Tibial artery (tissue), 4 donors: Measurements from ENCODE around the gene DTX3L.

Experiments used
- DNase-seq, 2 donors: peaks; one replicate each; pipeline ENCODE4 v3.0.0-alpha.2; 2019
- H3K27ac ChIP-seq, 2 donors: fragments of 200-600 bp; sonication (generic) in 1 of 2; 1 replicate in 1 of 2; 2 replicates in 1 of 2; pipeline ENCODE4 v1.5.1; 2018 to 2019; ENCODE audit warnings: mild to moderate bottlenecking in 1 of 2
- H3K27me3 ChIP-seq, 2 donors: fragments of 200-600 bp; sonication (generic) in 1 of 2; one replicate each; pipeline versions ENCODE4 v1.5.1 to v1.6.0; 2016 to 2019
- H3K36me3 ChIP-seq, 3 donors: fragments of 200-600 bp; sonication (generic) in 2 of 3; one replicate each; pipeline ENCODE4 v1.5.1; 2016 to 2019; ENCODE audit warnings: mild to moderate bottlenecking in 2 of 3
- H3K4me1 ChIP-seq, 4 donors: fragments of 200-600 bp; sonication (generic) in 2 of 4; 1 replicate in 3 of 4; 2 replicates in 1 of 4; pipeline ENCODE4 v1.5.1; 2016 to 2019
- H3K4me3 ChIP-seq, 2 donors: fragments of 200-600 bp; sonication (generic) in 1 of 2; 1 replicate in 1 of 2; 2 replicates in 1 of 2; pipeline ENCODE4 v1.5.1; 2018 to 2019; ENCODE audit warnings: mild to moderate bottlenecking in 2 of 2
- H3K9me3 ChIP-seq, 3 donors: fragments of 200-600 bp; sonication (generic) in 1 of 3; one replicate each; pipeline ENCODE4 v1.5.1; 2016 to 2019
- CTCF ChIP-seq, 2 experiments: fragments of 200-600 bp in 1 of 2; fragments of 450-650 bp in 1 of 2; IDR thresholded peaks; one replicate each; pipeline ENCODE4 v1.5.1; 2017 to 2019; ENCODE audit warnings: antibody characterized with exemption in 2 of 2, mild to moderate bottlenecking in 1 of 2, moderate library complexity in 1 of 2
- intact Hi-C: fragments of 100-400 bp; cut with DNase I; formaldehyde crosslinking; loops from one replicate; pipeline ENCODE4 v1.15.0; 2023; ENCODE audit warnings: low total_unique reads

DTX3L gene

GRCh38 chr3:122520861-122521260 is 43.3 kb upstream of the DTX3L start:
- no peaks in the 10 kb centered on the region for H3K27me3 ChIP-seq
- intact Hi-C loops, result no loop called here
- no peaks in the 10 kb centered on the region for H3K36me3 ChIP-seq
- no peaks in the 10 kb centered on the region for H3K9me3 ChIP-seq
- H3K4me1 ChIP-seq, result no peaks in the 10 kb centered on the region
- no peak for DNase-seq
- no peak for TF ChIP-seq CTCF (IDR thresholded peaks at IDR 0.05)
- no peak overlapping the region for H3K27ac ChIP-seq
- no peak overlapping the region for H3K4me3 ChIP-seq

- H3K27me3 ChIP-seq, result no peaks in the 10 kb centered on the region
- DNase-seq, result no peak
- no peak overlapping the region for H3K27ac ChIP-seq
These were observed 40.8 kb upstream of the DTX3L start for GRCh38 chr3:122523317-122523716.

GRCh38 chr3:122530164-122530563 is 34.0 kb upstream of the DTX3L start:
- peaks cover 41 to 60% (median 54%) of the 10 kb centered on the region in 3 donors for H3K36me3 ChIP-seq
- H3K27ac ChIP-seq, result no peak overlapping the region
- intact Hi-C loops, result no loop called here

More at GRCh38 chr3:122523317-122523716, 40.8 kb upstream of the DTX3L start:
- H3K9me3 ChIP-seq, result no peaks in the 10 kb centered on the region
- intact Hi-C loops, result no loop called here
- no peak overlapping the region for H3K4me3 ChIP-seq
- no peak for TF ChIP-seq CTCF (IDR thresholded peaks at IDR 0.05)
- H3K36me3 ChIP-seq, result peaks cover 4 to 6% (median 4%) of the 10 kb centered on the region in 3 donors
- H3K4me1 ChIP-seq, result no peaks in the 10 kb centered on the region

GRCh38 chr3:122533480-122533879 is 30.7 kb upstream of the DTX3L start:
- H3K4me1 ChIP-seq, result no peaks in the 10 kb centered on the region
- no peak for TF ChIP-seq CTCF (IDR thresholded peaks at IDR 0.05)
- H3K36me3 ChIP-seq, result peaks cover 58 to 72% (median 65%) of the 10 kb centered on the region in 3 donors
- no peak overlapping the region for H3K27ac ChIP-seq
- intact Hi-C loops, result no loop called here
- H3K4me3 ChIP-seq, result no peak overlapping the region
- no peaks in the 10 kb centered on the region for H3K9me3 ChIP-seq
- no peaks in the 10 kb centered on the region for H3K27me3 ChIP-seq
- DNase-seq, result no peak

More at GRCh38 chr3:122530164-122530563, 34.0 kb upstream of the DTX3L start:
- Histone ChIP-seq H3K27me3 (no peaks in the 10 kb centered on the region), H3K4me1 (no peaks in the 10 kb centered on the region), H3K4me3 (no peak overlapping the region), H3K9me3 (no peaks in the 10 kb centered on the region)
- no peak for DNase-seq
- TF ChIP-seq CTCF (IDR thresholded peaks at IDR 0.05), result no peak

GRCh38 chr3:122533931-122534334 is 30.2 kb upstream of the DTX3L start:
- intact Hi-C loops, result no loop called here
- Histone ChIP-seq H3K36me3 (peaks cover 60 to 72% (median 63%) of the 10 kb centered on the region in 3 donors), H3K27ac (no peak overlapping the region), H3K4me3 (no peak overlapping the region), H3K9me3 (no peaks in the 10 kb centered on the region), H3K27me3 (no peaks in the 10 kb centered on the region), H3K4me1 (no peaks in the 10 kb centered on the region)
- no peak for DNase-seq
- no peak for TF ChIP-seq CTCF (IDR thresholded peaks at IDR 0.05)
